TTC549 (cell line): ENCODE results near the gene CORO2A.
"Not testable (repeated sequence)": the region's sequence is repeated elsewhere in the genome, so short reads cannot be mapped to it uniquely, and the experiment has no call there.

Experiments
- FAIRE-seq: peaks from 2 replicates; lab custom pipeline; 2012; peaks lifted over from hg19 to GRCh38; lab: Jason Lieb, UNC

CORO2A gene

GRCh38 chr9:98136489-98136888 is 55.9 kb downstream of the CORO2A start:
- no peak for FAIRE-seq

- FAIRE-seq: no peak
Measured at GRCh38 chr9:98135938-98136337, 56.5 kb downstream of the CORO2A start.

- no peak for FAIRE-seq
Measured at GRCh38 chr9:98135558-98135934, 56.9 kb downstream of the CORO2A start.

GRCh38 chr9:98134702-98135557 is 57.5 kb downstream of the CORO2A start:
- no peak for FAIRE-seq

GRCh38 chr9:98132806-98133631 is 59.4 kb downstream of the CORO2A start:
- no peak for FAIRE-seq

- no peak for FAIRE-seq
Measured at GRCh38 chr9:98132158-98132557, 60.3 kb downstream of the CORO2A start.

- FAIRE-seq: no peak
Measured at GRCh38 chr9:98130576-98131228, 61.7 kb downstream of the CORO2A start.

- FAIRE-seq: not testable (repeated sequence)
Measured at GRCh38 chr9:98130060-98130459, 62.4 kb downstream of the CORO2A start.

- no peak for FAIRE-seq
Measured at GRCh38 chr9:98129451-98129881, 63.0 kb downstream of the CORO2A start.

- no peak for FAIRE-seq
Measured at GRCh38 chr9:98128316-98128715, 64.1 kb downstream of the CORO2A start.

GRCh38 chr9:98127226-98127625 is 65.2 kb downstream of the CORO2A start:
- FAIRE-seq: no peak

GRCh38 chr9:98124637-98125426 is 67.6 kb downstream of the CORO2A start:
- FAIRE-seq: no peak

GRCh38 chr9:98124091-98124490 is 68.3 kb downstream of the CORO2A start:
- not testable (repeated sequence) for FAIRE-seq

GRCh38 chr9:98121058-98121457 is 71.4 kb downstream of the CORO2A start:
- FAIRE-seq: no peak

- FAIRE-seq: no peak
Measured at GRCh38 chr9:98120476-98120875, 72.0 kb downstream of the CORO2A start.

GRCh38 chr9:98118640-98119601 is 73.5 kb downstream of the CORO2A start, which contains the start of gene TRIM14:
Gene TRIM14 (minus strand): TSS chr9:98119222. CDS start chr9:98119188, 34 bp downstream.
- FAIRE-seq: no peak

GRCh38 chr9:98117984-98118639 is 74.3 kb downstream of the CORO2A start:
- no peak for FAIRE-seq

- not testable (repeated sequence) for FAIRE-seq
Measured at GRCh38 chr9:98117097-98117496, 75.3 kb downstream of the CORO2A start.

GRCh38 chr9:98109052-98109451 is 83.4 kb downstream of the CORO2A start:
- FAIRE-seq: no peak

GRCh38 chr9:98108531-98109031 is 83.9 kb downstream of the CORO2A start:
- FAIRE-seq: no peak
